Measurements from ENCODE around the gene PLEKHA7. TPM values are rescaled to one million over a fixed set of nuclear protein-coding genes. Genes with fewer than 3 reads are reported as not detected.

PLEKHA7 gene
- total RNA-seq, 1 experiment from 2014 or later = 13.0 TPM

GRCh38 chr11:16876837-16877236 is 137.4 kb downstream of the PLEKHA7 start:
- ChIA-PET CTCF (interaction anchor here (2.1 kb wide), 1 partner anchor 57 kb away, joined by 7 read pairs; no protein-coding TSS in a partner anchor), POLR2A (no interaction called here)
- TF ChIP-seq ELF4 (CRISPR knock-in tag; IDR thresholded peaks at IDR 0.05; ENCODE audit: low read depth) (no peak), HMGA2 (CRISPR knock-in tag; IDR thresholded peaks at IDR 0.05) (no peak), NR3C1 (CRISPR knock-in tag; conservative IDR thresholded peaks at IDR 0.05; ENCODE audit: low read depth) (no peak), ZNF425 (CRISPR knock-in tag; conservative IDR thresholded peaks at IDR 0.05) (no peak), IRF1 (CRISPR knock-in tag; IDR thresholded peaks at IDR 0.05) (no peak), E2F4 (CRISPR knock-in tag; IDR thresholded peaks at IDR 0.05; ENCODE audit: borderline replicate concordance, low read depth) (no peak), GRHL2 (CRISPR knock-in tag; IDR thresholded peaks at IDR 0.05; ENCODE audit: insufficient replicate concordance, severe bottlenecking) (no peak), MYBL2 (CRISPR knock-in tag; IDR thresholded peaks at IDR 0.05) (no peak), ZBTB21 (CRISPR knock-in tag; IDR thresholded peaks at IDR 0.05; ENCODE audit: borderline replicate concordance) (no peak), NFE2L1 (CRISPR knock-in tag; IDR thresholded peaks at IDR 0.05) (no peak), SMAD3 (CRISPR knock-in tag; IDR thresholded peaks at IDR 0.05; ENCODE audit: borderline replicate concordance) (no peak), MXD4 (CRISPR knock-in tag; IDR thresholded peaks at IDR 0.05; ENCODE audit: borderline replicate concordance) (no peak), TCF7 (CRISPR knock-in tag; IDR thresholded peaks at IDR 0.05; ENCODE audit: low read depth) (no peak)
- Mint-ChIP-seq H3K36me3 (no peaks in the 10 kb centered on the region), H3K27ac (no peak overlapping the region), H3K27me3 (ENCODE audit: low read depth) (no peaks in the 10 kb centered on the region), H3K9me3 (no peaks in the 10 kb centered on the region), H3K4me3 (no peak overlapping the region), H3K4me1 (peaks cover 38% of the 10 kb centered on the region)
- DNase-seq (ENCODE audit: low spot score) (no peak), ATAC-seq (no peak)

GRCh38 chr11:16876053-16876752 is 138.0 kb downstream of the PLEKHA7 start:
- CTCF ChIA-PET = interaction anchor here (2.1 kb wide), 1 partner anchor 56 kb away, joined by 7 read pairs; no protein-coding TSS in a partner anchor
- no peak overlapping the region for H3K4me3 Mint-ChIP-seq
- no peak for DNase-seq (ENCODE audit: low spot score)
- no peaks in the 10 kb centered on the region for H3K36me3 Mint-ChIP-seq
- peak overlapping the region; percentile 35; the same call in 1 of the 2 replicates for H3K27ac Mint-ChIP-seq
- H3K9me3 Mint-ChIP-seq = no peaks in the 10 kb centered on the region
- H3K27me3 Mint-ChIP-seq (ENCODE audit: low read depth) = no peaks in the 10 kb centered on the region
- H3K4me1 Mint-ChIP-seq = peaks cover 33% of the 10 kb centered on the region
- POLR2A ChIA-PET = no interaction called here
- no peak for ATAC-seq
- TF ChIP-seq SMAD4 (CRISPR knock-in tag; IDR thresholded peaks at IDR 0.05) (no peak), ZBTB21 (CRISPR knock-in tag; IDR thresholded peaks at IDR 0.05; ENCODE audit: borderline replicate concordance) (no peak), ESRRA (CRISPR knock-in tag; IDR thresholded peaks at IDR 0.05; ENCODE audit: borderline replicate concordance) (no peak), NR2C2 (CRISPR knock-in tag; IDR thresholded peaks at IDR 0.05) (no peak), ATF6 (CRISPR knock-in tag; IDR thresholded peaks at IDR 0.05) (no peak), HMGXB4 (CRISPR knock-in tag; IDR thresholded peaks at IDR 0.05) (no peak), GTF2I (CRISPR knock-in tag; conservative IDR thresholded peaks at IDR 0.05) (no peak), AR (CRISPR knock-in tag; IDR thresholded peaks at IDR 0.05) (no peak), ZNF423 (CRISPR knock-in tag; IDR thresholded peaks at IDR 0.05) (no peak), USF1 (CRISPR knock-in tag; IDR thresholded peaks at IDR 0.05) (no peak), JAZF1 (CRISPR knock-in tag; IDR thresholded peaks at IDR 0.05) (no peak), NFYB (CRISPR knock-in tag; conservative IDR thresholded peaks at IDR 0.05; ENCODE audit: low read depth) (no peak)

Data from WTC11 (cell line).